Measurements from ENCODE around the gene ARHGAP30. TPM values are rescaled to one million over a fixed set of nuclear protein-coding genes. Genes with fewer than 3 reads are reported as not detected.

The ARHGAP30 gene
- total RNA-seq, 4 donors from 2014 or later: 0.88 to 3.4 (median 2.6) TPM

DNA sequence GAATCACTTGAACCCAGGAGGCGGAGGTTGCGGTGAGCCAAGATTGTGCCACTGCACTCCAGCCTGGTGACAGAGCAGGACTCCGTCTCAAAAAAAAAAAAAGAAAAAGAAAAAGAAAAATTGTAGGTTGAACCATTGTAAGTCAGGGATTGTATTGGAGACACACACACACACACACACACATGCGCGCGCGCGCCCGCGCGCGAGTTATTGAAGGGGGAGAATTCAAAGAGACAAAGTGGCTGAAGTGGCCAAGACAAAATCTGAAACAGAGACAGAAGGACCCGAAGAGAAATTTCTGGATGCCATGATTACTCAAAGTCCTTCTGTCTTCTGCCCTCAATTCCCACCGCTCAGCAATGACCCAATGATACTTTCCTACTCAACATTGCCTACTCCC lies 24.8 kb upstream of the ARHGAP30 start:
- no peak for DNase-seq
- Histone ChIP-seq H3K4me3 (no peak overlapping the region), H3K36me3 (no peaks in the 10 kb centered on the region), H3K4me1 (peaks cover 0 to 5% of the 10 kb centered on the region in 2 donors), H3K9me3 (no peaks in the 10 kb centered on the region), H3K27me3 (no peaks in the 10 kb centered on the region), H3K27ac (no peak overlapping the region)
- intact Hi-C loops (cut with DNase I; ENCODE audit: low total_unique reads): no loop called here
- TF ChIP-seq POLR2A (IDR thresholded peaks at IDR 0.05): no peak
- TF ChIP-seq, protein P1, sequence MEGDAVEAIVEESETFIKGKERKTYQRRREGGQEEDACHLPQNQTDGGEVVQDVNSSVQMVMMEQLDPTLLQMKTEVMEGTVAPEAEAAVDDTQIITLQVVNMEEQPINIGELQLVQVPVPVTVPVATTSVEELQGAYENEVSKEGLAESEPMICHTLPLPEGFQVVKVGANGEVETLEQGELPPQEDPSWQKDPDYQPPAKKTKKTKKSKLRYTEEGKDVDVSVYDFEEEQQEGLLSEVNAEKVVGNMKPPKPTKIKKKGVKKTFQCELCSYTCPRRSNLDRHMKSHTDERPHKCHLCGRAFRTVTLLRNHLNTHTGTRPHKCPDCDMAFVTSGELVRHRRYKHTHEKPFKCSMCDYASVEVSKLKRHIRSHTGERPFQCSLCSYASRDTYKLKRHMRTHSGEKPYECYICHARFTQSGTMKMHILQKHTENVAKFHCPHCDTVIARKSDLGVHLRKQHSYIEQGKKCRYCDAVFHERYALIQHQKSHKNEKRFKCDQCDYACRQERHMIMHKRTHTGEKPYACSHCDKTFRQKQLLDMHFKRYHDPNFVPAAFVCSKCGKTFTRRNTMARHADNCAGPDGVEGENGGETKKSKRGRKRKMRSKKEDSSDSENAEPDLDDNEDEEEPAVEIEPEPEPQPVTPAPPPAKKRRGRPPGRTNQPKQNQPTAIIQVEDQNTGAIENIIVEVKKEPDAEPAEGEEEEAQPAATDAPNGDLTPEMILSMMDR (IDR thresholded peaks at IDR 0.05): no peak

DNA sequence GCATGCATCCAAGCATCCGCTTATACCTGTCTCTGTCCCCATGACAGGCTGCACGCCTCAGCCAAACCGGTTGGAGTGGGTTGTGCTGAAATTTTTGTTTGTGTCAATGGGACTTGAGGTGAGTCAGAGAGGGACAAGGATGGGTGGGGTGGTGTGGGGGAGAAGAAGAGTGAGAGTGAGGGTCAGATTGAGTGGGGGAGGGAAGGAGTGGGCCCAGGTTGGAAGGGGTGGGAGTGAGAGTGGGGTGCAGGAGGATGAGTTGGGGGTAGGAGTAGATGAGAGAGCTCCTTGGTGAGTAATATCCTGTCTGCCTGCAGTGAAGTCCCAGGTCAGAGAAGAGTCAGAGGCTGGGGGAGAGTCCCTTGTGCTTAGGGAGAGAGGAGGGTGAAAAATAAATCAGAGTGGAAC lies 22.9 kb upstream of the ARHGAP30 start:
- intact Hi-C loops (cut with DNase I; ENCODE audit: low total_unique reads): no loop called here
- H3K27me3 ChIP-seq: no peaks in the 10 kb centered on the region
- H3K4me3 ChIP-seq: no peak overlapping the region
- no peak for TF ChIP-seq POLR2A (IDR thresholded peaks at IDR 0.05)
- TF ChIP-seq, protein P1 (IDR thresholded peaks at IDR 0.05): no peak
- H3K36me3 ChIP-seq: no peaks in the 10 kb centered on the region
- H3K4me1 ChIP-seq: no peaks in the 10 kb centered on the region
- H3K9me3 ChIP-seq: no peaks in the 10 kb centered on the region
- H3K27ac ChIP-seq: no peak overlapping the region
- DNase-seq: no peak

DNA sequence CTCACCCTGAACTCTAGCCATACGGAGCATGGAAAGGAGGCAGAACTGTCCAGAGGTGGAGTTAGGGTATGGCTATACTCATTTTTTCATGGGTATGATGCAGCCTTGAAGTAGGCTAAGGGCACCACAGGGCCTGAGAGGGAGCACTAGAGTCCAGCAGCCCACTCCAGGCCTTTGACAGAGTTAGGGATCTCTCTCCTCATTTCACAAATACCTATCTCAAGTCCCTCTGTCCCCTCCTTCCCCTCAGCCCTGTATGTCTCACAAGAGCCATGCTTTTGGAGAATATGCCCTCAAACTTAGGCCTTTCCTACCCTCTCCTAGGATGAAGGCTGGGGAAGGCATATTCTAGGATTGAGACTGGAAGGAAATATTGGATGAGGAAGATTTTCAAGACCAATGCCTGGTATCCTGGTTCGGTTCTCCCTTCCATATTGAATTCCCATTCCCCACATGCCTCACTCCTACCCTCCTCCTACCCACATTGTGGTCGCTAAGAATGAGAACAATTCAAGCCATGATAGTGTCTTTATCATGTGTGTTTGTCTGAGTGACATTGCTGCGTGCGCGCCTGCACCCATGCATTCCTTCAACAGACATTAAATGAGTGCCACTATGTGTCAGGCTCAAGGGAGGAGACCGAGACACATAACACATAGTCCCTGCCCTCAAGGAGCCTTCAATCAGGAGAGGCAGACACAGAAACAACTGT lies 22.3 kb upstream of the ARHGAP30 start:
- intact Hi-C loops (cut with DNase I; ENCODE audit: low total_unique reads): no loop called here
- no peak overlapping the region for H3K27ac ChIP-seq
- no peaks in the 10 kb centered on the region for H3K4me1 ChIP-seq
- H3K9me3 ChIP-seq: no peaks in the 10 kb centered on the region
- no peak for TF ChIP-seq POLR2A (IDR thresholded peaks at IDR 0.05)
- TF ChIP-seq, protein P1 (IDR thresholded peaks at IDR 0.05): no peak
- no peaks in the 10 kb centered on the region for H3K36me3 ChIP-seq
- no peak for DNase-seq
- no peak overlapping the region for H3K4me3 ChIP-seq
- no peaks in the 10 kb centered on the region for H3K27me3 ChIP-seq

DNA sequence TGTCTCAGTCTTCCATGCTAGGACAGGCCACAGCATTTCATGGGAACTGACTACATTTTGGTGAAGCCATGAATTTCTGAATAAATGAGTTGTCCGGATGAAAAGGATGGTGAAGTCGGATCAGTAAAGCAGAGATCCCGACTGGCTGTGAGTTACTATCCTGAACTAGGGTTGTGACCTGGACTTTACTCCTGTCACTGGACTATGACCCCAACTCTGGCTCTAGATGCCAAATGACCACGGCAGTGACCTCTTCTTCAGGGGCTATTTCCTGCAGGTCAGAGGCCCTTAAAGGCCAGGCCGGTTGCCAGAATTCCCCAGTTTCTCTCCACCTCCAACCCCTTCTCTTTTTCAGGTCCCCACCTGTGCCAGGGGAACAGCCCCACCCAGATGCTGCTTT lies 21.4 kb upstream of the ARHGAP30 start:
- Histone ChIP-seq H3K4me3 (no peak overlapping the region), H3K27me3 (no peaks in the 10 kb centered on the region), H3K36me3 (no peaks in the 10 kb centered on the region), H3K4me1 (no peaks in the 10 kb centered on the region), H3K27ac (no peak overlapping the region), H3K9me3 (no peaks in the 10 kb centered on the region)
- no peak for TF ChIP-seq POLR2A (IDR thresholded peaks at IDR 0.05)
- TF ChIP-seq, protein P1 (IDR thresholded peaks at IDR 0.05): no peak
- intact Hi-C loops (cut with DNase I; ENCODE audit: low total_unique reads): no loop called here
- no peak for DNase-seq

DNA sequence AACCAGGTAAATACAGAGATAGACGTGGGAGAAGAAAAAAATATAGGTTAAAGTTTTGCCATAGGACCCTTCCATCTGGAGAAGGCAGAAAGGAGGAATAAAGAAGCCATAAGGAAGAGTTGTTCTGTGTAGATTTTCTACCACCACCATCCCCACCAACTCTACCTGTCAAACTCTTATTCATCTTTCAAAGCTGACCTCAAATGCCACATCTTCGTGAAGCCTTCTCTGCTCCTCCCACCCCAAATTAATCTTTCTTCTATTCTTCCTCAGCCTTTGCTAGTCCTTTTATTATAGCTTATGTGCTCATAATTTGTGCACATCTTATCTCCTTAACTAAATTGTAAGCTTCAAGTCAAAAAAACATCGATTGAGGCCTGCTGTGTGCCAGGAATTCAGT lies 20.9 kb upstream of the ARHGAP30 start:
- H3K27ac ChIP-seq: no peak overlapping the region
- intact Hi-C loops (cut with DNase I; ENCODE audit: low total_unique reads): no loop called here

More for the DNA sequence above, 20.9 kb upstream of the ARHGAP30 start:
- H3K27me3 ChIP-seq: no peaks in the 10 kb centered on the region
- DNase-seq: no peak
- H3K4me1 ChIP-seq: no peaks in the 10 kb centered on the region
- H3K4me3 ChIP-seq: no peak overlapping the region
- no peaks in the 10 kb centered on the region for H3K36me3 ChIP-seq
- no peaks in the 10 kb centered on the region for H3K9me3 ChIP-seq
- TF ChIP-seq POLR2A (IDR thresholded peaks at IDR 0.05): no peak
- TF ChIP-seq, protein P1 (IDR thresholded peaks at IDR 0.05): no peak
